GM12878 (cell line): ENCODE results near the gene DKC1. TPM values are rescaled to one million over a fixed set of nuclear protein-coding genes. Genes with fewer than 3 reads are reported as not detected.

ENCODE experiments used
- ATAC-seq: fragments of 200-7000 bp; cut with Tn5 transposase; 3 replicates; pipeline ENCODE4 v1.9.1; 2020; ENCODE audit warnings: mild to moderate bottlenecking, moderate library complexity
- BruUV-seq: library from RNA; stranded (reverse); fragments of 400-500 nt; replicated peaks from 2 replicates; lab custom pipeline; 2021; lab: Mats Ljungman, UMichigan
- CTCF ChIA-PET: fragments of 300-600 bp; sonication (Branson Sonifier 250); formaldehyde crosslinking; extraction: SDS; loops from one replicate; lab custom pipeline; 2021; ENCODE audit warnings: inconsistent platforms; lab: Yijun Ruan, JAX
- POLR2A ChIA-PET: fragments of 350-600 bp; formaldehyde crosslinking; extraction: SDS; loops from one replicate; lab custom pipeline; 2021; ENCODE audit warnings: inconsistent platforms; lab: Charles Lee
- RAD21 ChIA-PET: fragments of 300-600 bp; sonication (Branson Sonifier 250); formaldehyde crosslinking; loops from one replicate; lab custom pipeline; 2023; ENCODE audit warnings: antibody characterized with exemption; ENCODE audit not compliant: unreplicated experiment; lab: Charles Lee
- SMC1A ChIA-PET: fragments of 300-600 bp; sonication (Branson Sonifier 250); formaldehyde crosslinking; loops from one replicate; lab custom pipeline; 2023; ENCODE audit not compliant: unreplicated experiment, uncharacterized antibody; lab: Charles Lee
- DNase-seq: peaks from one replicate; pipeline ENCODE4 v3.0.0-alpha.2; 2011; ENCODE audit warnings: low read depth, low spot score
- FAIRE-seq: peaks from 3 replicates; lab custom pipeline; 2011; peaks lifted over from hg19 to GRCh38; lab: Jason Lieb, UNC
- H2AFZ ChIP-seq: 2 replicates; pipeline ENCODE4 v1.6.0; 2011; ENCODE audit warnings: low read depth, low read length, control low read depth; ENCODE audit not compliant: control insufficient read depth
- H3K27ac ChIP-seq: 2 replicates; pipeline ENCODE4 v1.5.1; 2011; ENCODE audit warnings: control low read depth; ENCODE audit not compliant: control insufficient read depth, insufficient read depth
- H3K27me3 ChIP-seq, 2 experiments: replicated peaks in 1 of 2; 2 replicates each; pipeline versions ENCODE4 v1.6.0 to v1.6.1; 2011; ENCODE audit warnings: low read length in 1 of 2; ENCODE audit not compliant: control insufficient read depth in 2 of 2, insufficient read depth in 2 of 2
- H3K36me3 ChIP-seq, 2 experiments: 2 replicates each; pipeline ENCODE4 v1.5.1; 2011; ENCODE audit warnings: low read length in 1 of 2; ENCODE audit not compliant: control insufficient read depth in 2 of 2, insufficient read depth in 2 of 2
- H3K4me1 ChIP-seq: 2 replicates; pipeline ENCODE4 v1.6.1; 2011; ENCODE audit warnings: mild to moderate bottlenecking, low read length, moderate library complexity, mixed read lengths; ENCODE audit not compliant: control insufficient read depth, insufficient read depth
- H3K4me2 ChIP-seq: 2 replicates; pipeline ENCODE4 v1.6.0; 2011; ENCODE audit warnings: control low read depth; ENCODE audit not compliant: control insufficient read depth, insufficient read depth
- H3K4me3 ChIP-seq: fragments of 200-600 bp; sonication (generic); 2 replicates; pipeline ENCODE4 v1.5.1; 2016
- H3K79me2 ChIP-seq: 2 replicates; pipeline ENCODE4 v1.6.0; 2011; ENCODE audit warnings: low read length; ENCODE audit not compliant: control insufficient read depth, insufficient read depth
- H3K9ac ChIP-seq: 2 replicates; pipeline ENCODE4 v1.8.0; 2011; ENCODE audit warnings: low read length, control low read depth, mixed read lengths; ENCODE audit not compliant: control insufficient read depth, insufficient read depth
- H3K9me3 ChIP-seq: replicated peaks from 3 replicates; pipeline ENCODE4 v1.5.1; 2011; ENCODE audit warnings: mild to moderate bottlenecking, low read length; ENCODE audit not compliant: control insufficient read depth, insufficient read depth
- H4K20me1 ChIP-seq: 2 replicates; pipeline ENCODE4 v1.6.0; 2011; ENCODE audit not compliant: control insufficient read depth, insufficient read depth
- ASH2L ChIP-seq: fragments of 300-600, 200-600 bp; sonication (generic); IDR thresholded peaks from 2 replicates; pipeline ENCODE4 v1.6.1; 2017; ENCODE audit warnings: low read depth, mild to moderate bottlenecking, borderline replicate concordance
- BACH1 ChIP-seq: fragments of 450-650 bp; IDR thresholded peaks from 2 replicates; pipeline ENCODE4 v1.6.1; 2017; ENCODE audit warnings: mild to moderate bottlenecking, borderline replicate concordance
- BCL11A ChIP-seq: IDR thresholded peaks from 2 replicates; pipeline ENCODE4 v1.6.1; 2011; ENCODE audit warnings: low read depth, low read length
- ESRRA ChIP-seq: IDR thresholded peaks from 2 replicates; pipeline ENCODE4 v1.6.1; 2012; ENCODE audit warnings: mild to moderate bottlenecking, low read length, improper control_type of control experiment
- FOXK2 ChIP-seq: fragments of 450-650 bp; IDR thresholded peaks from 2 replicates; pipeline ENCODE4 v1.6.1; 2017; ENCODE audit warnings: mild to moderate bottlenecking, moderate library complexity
- HDAC2 ChIP-seq: fragments of 200-600 bp; sonication (generic); IDR thresholded peaks from 2 replicates; pipeline ENCODE4 v1.6.1; 2017
- MYC ChIP-seq: IDR thresholded peaks from 2 replicates; pipeline ENCODE4 v1.6.1; 2011; ENCODE audit warnings: mild to moderate bottlenecking, low read length, moderate library complexity, inconsistent platforms; ENCODE audit not compliant: insufficient read depth, insufficient replicate concordance, insufficient read length, severe bottlenecking
- NBN ChIP-seq: fragments of 450-650 bp; IDR thresholded peaks from 2 replicates; pipeline ENCODE4 v1.6.1; 2016
- SRF ChIP-seq, 2 experiments: IDR thresholded peaks; 2 replicates each; pipeline ENCODE4 v1.6.1; 2011; ENCODE audit warnings: low read depth in 2 of 2, low read length in 2 of 2, mild to moderate bottlenecking in 1 of 2, moderate library complexity in 1 of 2
- TBL1XR1 ChIP-seq: IDR thresholded peaks from 2 replicates; pipeline ENCODE4 v1.6.1; 2012; ENCODE audit warnings: low read depth, low read length, improper control_type of control experiment
- ZNF384 ChIP-seq: IDR thresholded peaks from 2 replicates; pipeline ENCODE4 v1.6.1; 2012; ENCODE audit warnings: low read depth, mild to moderate bottlenecking, low read length, improper control_type of control experiment, borderline replicate concordance
- WGBS: methylation state at CpG from one replicate; pipeline ENCODE4 v1.1.6; 2016; ENCODE audit warnings: low lambda C conversion rate; ENCODE audit not compliant: insufficient replicate concordance, insufficient coverage; ENCODE audit errors: missing lambda C conversion rate; 5-methylcytosine and 5-hydroxymethylcytosine counted together
- in situ Hi-C: fragments of 300-500 bp; cut with MboI; formaldehyde crosslinking; loops from 9 replicates; pipeline ENCODE4 v1.14.3; 2018; ENCODE audit warnings: mixed read lengths
- intact Hi-C: fragments of 100-400 bp; cut with micrococcal nuclease; formaldehyde crosslinking; loops from one replicate; pipeline ENCODE4 v1.14.2; 2022; ENCODE audit not compliant: unreplicated experiment
- polyA plus RNA-seq, 11 experiments: library from polyadenylated mRNA; depleted of rRNA in 4 of 11; unstranded in 6 of 11; stranded (reverse) in 5 of 11; fragments of >200 nt; fragmentation: Nextera tagmentation in 4 of 11; fragmentation: Illumina TruSeq in 1 of 11; extraction: Ambion mirVana in 4 of 11; extraction: Trizol in 1 of 11; gene quantifications; 1 replicate in 1 of 11; 2 replicates in 10 of 11; pipeline versions ENCODE4 v1.2.1 to v1.2.3, GENCODE V29; 2011 to 2016; ENCODE audit warnings: inconsistent platforms in 2 of 11, missing spikeins in 2 of 11, low read depth in 1 of 11
- total RNA-seq, 4 experiments: library from RNA; depleted of rRNA in 3 of 4; stranded (reverse); fragments of >200 nt in 3 of 4; fragmentation: Illumina TruSeq in 1 of 4; extraction: Trizol in 1 of 4; gene quantifications; 2 replicates each; pipeline versions ENCODE4 v1.2.1 to v1.2.3, GENCODE V29; 2013 to 2021
- TF ChIP-seq, protein P1 (sequence below): fragments of 150-350 bp; IDR thresholded peaks from 2 replicates; pipeline ENCODE4 v1.6.1; 2016; ENCODE audit warnings: low read depth, low read length

The DKC1 gene
- total and polyA plus RNA-seq, 10 of the 15 experiments (the other 5 are each of a cell fraction or from before 2014, with no cell fraction given) = 70.1 to 159 (median 116) TPM

DNA sequence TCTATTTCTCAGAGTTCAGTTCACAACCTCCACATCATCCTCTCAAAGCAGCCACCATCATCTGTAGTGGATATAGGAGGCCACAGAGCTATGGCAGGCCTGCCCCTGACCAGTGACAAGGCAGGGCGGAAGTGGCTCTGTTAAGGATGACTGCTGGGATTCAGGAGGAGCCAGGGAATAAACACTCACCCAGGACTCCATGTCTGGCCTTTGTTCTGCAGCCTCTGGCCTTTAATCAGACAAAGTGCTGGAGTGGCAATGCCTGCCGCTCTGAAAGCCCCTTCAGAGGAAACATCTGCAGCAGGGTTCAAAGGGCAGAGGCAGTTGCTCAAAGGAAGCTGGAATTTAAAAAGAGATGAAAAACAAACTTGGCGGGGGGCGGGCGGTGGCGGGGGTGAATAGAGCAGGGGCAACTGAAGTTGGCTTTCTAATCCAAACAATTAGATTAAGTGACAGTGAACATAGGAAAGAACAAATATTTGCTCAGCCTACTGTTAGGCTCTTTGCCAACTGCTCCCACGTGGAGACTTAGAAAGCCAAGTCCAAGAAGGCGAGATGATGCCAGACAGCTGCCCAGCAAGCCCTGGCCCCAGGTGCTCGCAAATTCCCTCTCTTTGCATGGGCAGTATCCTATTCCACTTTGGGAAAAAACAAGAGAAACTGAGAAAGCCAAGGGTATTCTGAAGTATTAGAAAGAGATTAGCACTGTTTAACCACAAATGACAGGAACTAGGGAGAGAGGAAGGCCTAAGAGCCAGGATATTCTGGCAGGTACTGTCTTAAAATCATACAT lies 37.1 kb downstream of the DKC1 start:
- no peaks in the 10 kb centered on the region for H3K79me2 ChIP-seq
- no peak overlapping the region for H3K4me3 ChIP-seq
- in situ Hi-C loops (no loop called here), intact Hi-C loops (no loop called here)
- TF ChIP-seq NBN (no peak), ZNF384 (no peak), BACH1 (no peak), ESRRA (no peak), ASH2L (no peak), FOXK2 (no peak), TBL1XR1 (no peak), MYC (no peak), BCL11A (no peak), SRF (IDR thresholded peaks at IDR 0.05; ENCODE audit: low read depth in 2 of 2, low read length in 2 of 2) (no peak), HDAC2 (no peak)
- TF ChIP-seq, protein P1, sequence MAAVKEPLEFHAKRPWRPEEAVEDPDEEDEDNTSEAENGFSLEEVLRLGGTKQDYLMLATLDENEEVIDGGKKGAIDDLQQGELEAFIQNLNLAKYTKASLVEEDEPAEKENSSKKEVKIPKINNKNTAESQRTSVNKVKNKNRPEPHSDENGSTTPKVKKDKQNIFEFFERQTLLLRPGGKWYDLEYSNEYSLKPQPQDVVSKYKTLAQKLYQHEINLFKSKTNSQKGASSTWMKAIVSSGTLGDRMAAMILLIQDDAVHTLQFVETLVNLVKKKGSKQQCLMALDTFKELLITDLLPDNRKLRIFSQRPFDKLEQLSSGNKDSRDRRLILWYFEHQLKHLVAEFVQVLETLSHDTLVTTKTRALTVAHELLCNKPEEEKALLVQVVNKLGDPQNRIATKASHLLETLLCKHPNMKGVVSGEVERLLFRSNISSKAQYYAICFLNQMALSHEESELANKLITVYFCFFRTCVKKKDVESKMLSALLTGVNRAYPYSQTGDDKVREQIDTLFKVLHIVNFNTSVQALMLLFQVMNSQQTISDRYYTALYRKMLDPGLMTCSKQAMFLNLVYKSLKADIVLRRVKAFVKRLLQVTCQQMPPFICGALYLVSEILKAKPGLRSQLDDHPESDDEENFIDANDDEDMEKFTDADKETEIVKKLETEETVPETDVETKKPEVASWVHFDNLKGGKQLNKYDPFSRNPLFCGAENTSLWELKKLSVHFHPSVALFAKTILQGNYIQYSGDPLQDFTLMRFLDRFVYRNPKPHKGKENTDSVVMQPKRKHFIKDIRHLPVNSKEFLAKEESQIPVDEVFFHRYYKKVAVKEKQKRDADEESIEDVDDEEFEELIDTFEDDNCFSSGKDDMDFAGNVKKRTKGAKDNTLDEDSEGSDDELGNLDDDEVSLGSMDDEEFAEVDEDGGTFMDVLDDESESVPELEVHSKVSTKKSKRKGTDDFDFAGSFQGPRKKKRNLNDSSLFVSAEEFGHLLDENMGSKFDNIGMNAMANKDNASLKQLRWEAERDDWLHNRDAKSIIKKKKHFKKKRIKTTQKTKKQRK = no peak
- 58% methylated on average over 9 of the region's 9 CpGs for WGBS
- H3K9ac ChIP-seq = no peak overlapping the region
- no peaks in the 10 kb centered on the region for H3K27me3 ChIP-seq
- BruUV-seq = no TSS peak
- SMC1A ChIA-PET = no interaction called here
- DNase-seq (no peak), FAIRE-seq (no peak), ATAC-seq (no peak)
- CTCF ChIA-PET = interaction anchor here (2.1 kb wide), 1 partner anchor 12 kb away, joined by 5 read pairs; no protein-coding TSS in a partner anchor
- RAD21 ChIA-PET = no interaction called here
- no peaks in the 10 kb centered on the region for H3K36me3 ChIP-seq
- POLR2A ChIA-PET = no interaction called here
- no peak overlapping the region for H2AFZ ChIP-seq
- H3K9me3 ChIP-seq = no peaks in the 10 kb centered on the region
- H3K27ac ChIP-seq = no peak overlapping the region
- H4K20me1 ChIP-seq = no peaks in the 10 kb centered on the region
- H3K4me2 ChIP-seq = no peak overlapping the region
- H3K4me1 ChIP-seq = no peaks in the 10 kb centered on the region
